HCT116 (cell line): ENCODE measurements around the gene ZNF605.
"Not testable (repeated sequence)": the region's sequence is repeated elsewhere in the genome, so short reads cannot be mapped to it uniquely, and the experiment has no call there.

Source experiments
- CEBPB ChIP-seq: IDR thresholded peaks from 2 replicates; pipeline ENCODE4 v1.6.1; 2012; ENCODE audit warnings: low read depth
- EZH2 ChIP-seq: fragments of 200-600 bp; sonication (generic); IDR thresholded peaks from 2 replicates; pipeline ENCODE4 v1.6.1; 2017; ENCODE audit warnings: antibody characterized with exemption, mixed run types
- POLR2A ChIP-seq: IDR thresholded peaks from 2 replicates; pipeline ENCODE4 v1.7.0; 2011; ENCODE audit warnings: borderline replicate concordance; ENCODE audit not compliant: insufficient read depth, insufficient read length; ENCODE audit errors: extremely low read depth
- POLR2AphosphoS5 ChIP-seq: IDR thresholded peaks from 2 replicates; pipeline ENCODE4 v1.6.1; 2011; ENCODE audit warnings: mild to moderate bottlenecking, low read depth, low read length, moderate library complexity
- SRF ChIP-seq: IDR thresholded peaks from 2 replicates; pipeline ENCODE4 v1.6.1; 2012; ENCODE audit warnings: low read depth
- TCF7L2 ChIP-seq: IDR thresholded peaks from 2 replicates; pipeline ENCODE4 v1.7.0; 2011; ENCODE audit warnings: borderline replicate concordance, inconsistent platforms; ENCODE audit not compliant: insufficient read depth, insufficient read length; ENCODE audit errors: extremely low read depth
- ZFX ChIP-seq: fragments of 450-650 bp; IDR thresholded peaks from 2 replicates; pipeline ENCODE4 v1.6.1; 2017
- TF ChIP-seq, protein P1 (sequence below), 3 experiments: fragments of 200-600 bp in 1 of 3; sonication (generic) in 1 of 3; IDR thresholded peaks in 2 of 3; conservative IDR thresholded peaks in 1 of 3; 2 replicates each; pipeline ENCODE4 v1.5.1; 2012 to 2017; ENCODE audit warnings: low read depth in 2 of 3, low read length in 2 of 3, antibody characterized with exemption in 1 of 3, borderline replicate concordance in 1 of 3, control low read depth in 1 of 3, mild to moderate bottlenecking in 1 of 3, mixed read lengths in 1 of 3, mixed run types in 1 of 3, moderate library complexity in 1 of 3; ENCODE audit not compliant: insufficient read depth in 1 of 3
- TF ChIP-seq, protein P2 (sequence below): IDR thresholded peaks from 2 replicates; pipeline ENCODE4 v1.6.1; 2012

DNA sequence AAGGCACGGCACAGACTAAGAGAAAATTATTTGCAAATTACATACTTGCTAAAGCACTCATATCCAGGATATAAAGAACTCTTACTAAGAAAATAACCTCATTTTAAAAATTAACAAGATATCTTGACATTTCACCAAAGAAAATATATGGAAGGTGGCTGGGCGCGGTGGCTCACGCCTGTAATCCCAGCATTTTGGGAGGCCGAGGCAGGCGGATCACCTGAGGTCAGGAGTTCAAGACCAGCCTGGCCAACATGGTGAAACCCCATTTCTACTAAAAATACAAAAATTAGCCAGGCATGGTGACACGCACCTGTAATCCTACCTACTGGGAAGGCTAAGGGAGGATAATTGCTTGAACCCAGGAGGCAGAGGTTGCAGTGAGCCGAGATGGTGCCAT lies 19.2 kb downstream of the ZNF605 start:
- not testable (repeated sequence) for TF ChIP-seq POLR2AphosphoS5, POLR2A, SRF, EZH2, CEBPB, ZFX, TCF7L2
- TF ChIP-seq, protein P1, sequence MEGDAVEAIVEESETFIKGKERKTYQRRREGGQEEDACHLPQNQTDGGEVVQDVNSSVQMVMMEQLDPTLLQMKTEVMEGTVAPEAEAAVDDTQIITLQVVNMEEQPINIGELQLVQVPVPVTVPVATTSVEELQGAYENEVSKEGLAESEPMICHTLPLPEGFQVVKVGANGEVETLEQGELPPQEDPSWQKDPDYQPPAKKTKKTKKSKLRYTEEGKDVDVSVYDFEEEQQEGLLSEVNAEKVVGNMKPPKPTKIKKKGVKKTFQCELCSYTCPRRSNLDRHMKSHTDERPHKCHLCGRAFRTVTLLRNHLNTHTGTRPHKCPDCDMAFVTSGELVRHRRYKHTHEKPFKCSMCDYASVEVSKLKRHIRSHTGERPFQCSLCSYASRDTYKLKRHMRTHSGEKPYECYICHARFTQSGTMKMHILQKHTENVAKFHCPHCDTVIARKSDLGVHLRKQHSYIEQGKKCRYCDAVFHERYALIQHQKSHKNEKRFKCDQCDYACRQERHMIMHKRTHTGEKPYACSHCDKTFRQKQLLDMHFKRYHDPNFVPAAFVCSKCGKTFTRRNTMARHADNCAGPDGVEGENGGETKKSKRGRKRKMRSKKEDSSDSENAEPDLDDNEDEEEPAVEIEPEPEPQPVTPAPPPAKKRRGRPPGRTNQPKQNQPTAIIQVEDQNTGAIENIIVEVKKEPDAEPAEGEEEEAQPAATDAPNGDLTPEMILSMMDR (IDR thresholded peaks at IDR 0.05 in 2 of 3, conservative IDR thresholded peaks at IDR 0.05 in 1 of 3; ENCODE audit: borderline replicate concordance in 1 of 3, insufficient read depth in 1 of 3, low read depth in 2 of 3, low read length in 2 of 3) = not testable (repeated sequence)
- TF ChIP-seq, protein P2, sequence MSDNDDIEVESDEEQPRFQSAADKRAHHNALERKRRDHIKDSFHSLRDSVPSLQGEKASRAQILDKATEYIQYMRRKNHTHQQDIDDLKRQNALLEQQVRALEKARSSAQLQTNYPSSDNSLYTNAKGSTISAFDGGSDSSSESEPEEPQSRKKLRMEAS = not testable (repeated sequence)
